K562 (cell line): ENCODE data around the gene LZTR1. TPM values are rescaled to one million over a fixed set of nuclear protein-coding genes. Genes with fewer than 3 reads are reported as not detected.

ENCODE experiments used
- E2F1 ChIP-seq: sonication (generic); formaldehyde crosslinking; IDR thresholded peaks from 2 replicates; pipeline ENCODE4 v1.8.1; 2023; ENCODE audit warnings: mild to moderate bottlenecking, missing genetic modification reagents, moderate library complexity
- FOXA3 ChIP-seq, 2 experiments: fragments of 450-650 bp in 1 of 2; sonication (generic) in 1 of 2; formaldehyde crosslinking; IDR thresholded peaks in 1 of 2; conservative IDR thresholded peaks in 1 of 2; 2 replicates each; pipeline versions ENCODE4 v1.4.0 to v1.8.0; 2020 to 2022; ENCODE audit warnings: mild to moderate bottlenecking in 2 of 2, missing genetic modification reagents in 1 of 2
- FOXP1 ChIP-seq: sonication (generic); formaldehyde crosslinking; IDR thresholded peaks from 2 replicates; pipeline ENCODE4 v1.8.0; 2022; ENCODE audit warnings: mild to moderate bottlenecking, missing genetic modification reagents
- HDAC6 ChIP-seq: IDR thresholded peaks from 2 replicates; pipeline ENCODE4 v1.6.1; 2012; ENCODE audit warnings: low read depth, mild to moderate bottlenecking, control low read depth, inconsistent platforms, low read length, moderate library complexity
- MXI1 ChIP-seq: IDR thresholded peaks from 2 replicates; pipeline ENCODE4 v1.6.1; 2011; ENCODE audit warnings: low read depth, mild to moderate bottlenecking, improper control_type of control experiment, low read length
- PRPF4 ChIP-seq: fragments of 200-400 bp; formaldehyde crosslinking; IDR thresholded peaks from one replicate; pipeline ENCODE4 v1.6.1; 2017; ENCODE audit warnings: low read length, low read depth, mild to moderate bottlenecking; ENCODE audit not compliant: insufficient read depth, poor library complexity, severe bottlenecking
- SIX5 ChIP-seq, 2 experiments: IDR thresholded peaks; 2 replicates each; pipeline ENCODE4 v1.6.1; 2011; ENCODE audit warnings: low read length in 2 of 2, borderline replicate concordance in 1 of 2, low read depth in 1 of 2, mild to moderate bottlenecking in 1 of 2, moderate library complexity in 1 of 2; ENCODE audit not compliant: insufficient read depth in 1 of 2
- THAP12 ChIP-seq: fragments of 250-450 bp; sonication (Bioruptor Pico); IDR thresholded peaks from 2 replicates; pipeline ENCODE4 v1.9.0; 2021; ENCODE audit warnings: mild to moderate bottlenecking, inconsistent platforms
- ZNF134 ChIP-seq: fragments of 250-450 bp; sonication (Bioruptor Pico); conservative IDR thresholded peaks from 2 replicates; pipeline ENCODE4 v1.4.0; 2020
- ZNF695 ChIP-seq: fragments of 450-650 bp; formaldehyde crosslinking; IDR thresholded peaks from 2 replicates; pipeline ENCODE4 v1.4.0; 2020; ENCODE audit warnings: mild to moderate bottlenecking, moderate library complexity
- polyA plus RNA-seq, 8 experiments: library from polyadenylated mRNA; depleted of rRNA in 4 of 8; stranded (reverse) in 5 of 8; unstranded in 3 of 8; fragments of >200 nt; fragmentation: Nextera tagmentation in 2 of 8; fragmentation: Illumina TruSeq in 1 of 8; extraction: Ambion mirVana in 2 of 8; extraction: Trizol in 1 of 8; gene quantifications; 2 replicates each; pipeline versions ENCODE4 v1.2.1 to v1.2.3, GENCODE V29; 2011 to 2014; ENCODE audit warnings: inconsistent platforms in 1 of 8, missing spikeins in 1 of 8
- total RNA-seq, 7 experiments: library from RNA; depleted of rRNA in 6 of 7; stranded (reverse); fragments of >200 nt in 6 of 7; fragmentation: Illumina TruSeq in 2 of 7; extraction: Trizol in 2 of 7; gene quantifications; 2 replicates each; pipeline versions ENCODE4 v1.2.1 to v1.2.3, GENCODE V29; 2011 to 2021; ENCODE audit warnings: low replicate concordance in 1 of 7
- TF ChIP-seq, protein P1 (sequence below): sonication (generic); formaldehyde crosslinking; IDR thresholded peaks from 2 replicates; pipeline ENCODE4 v1.8.0; 2022; ENCODE audit warnings: missing genetic modification reagents, mild to moderate bottlenecking, borderline replicate concordance
- TF ChIP-seq, protein P2 (sequence below), 2 experiments: fragments of 250-450 bp in 1 of 2; fragments of 450-650 bp in 1 of 2; sonication (Bioruptor Pico) in 1 of 2; IDR thresholded peaks; 2 replicates each; pipeline versions ENCODE4 v1.6.1 to v1.8.0; 2016 to 2021; ENCODE audit warnings: mild to moderate bottlenecking in 2 of 2, moderate library complexity in 2 of 2, missing compliant biosample characterization in 1 of 2, missing genetic modification characterization in 1 of 2

The LZTR1 gene
- total and polyA plus RNA-seq, 9 of the 15 experiments (the other 6 are each of a cell fraction or from before 2014, with no cell fraction given): 2.2 to 135 (median 63.0) TPM

- TF ChIP-seq MXI1: no peak
- TF ChIP-seq PRPF4: no peak
- no peak for TF ChIP-seq SIX5 (IDR thresholded peaks at IDR 0.05; ENCODE audit: borderline replicate concordance in 1 of 2, insufficient read depth in 1 of 2, low read depth in 1 of 2, low read length in 2 of 2)
- TF ChIP-seq, protein P1, sequence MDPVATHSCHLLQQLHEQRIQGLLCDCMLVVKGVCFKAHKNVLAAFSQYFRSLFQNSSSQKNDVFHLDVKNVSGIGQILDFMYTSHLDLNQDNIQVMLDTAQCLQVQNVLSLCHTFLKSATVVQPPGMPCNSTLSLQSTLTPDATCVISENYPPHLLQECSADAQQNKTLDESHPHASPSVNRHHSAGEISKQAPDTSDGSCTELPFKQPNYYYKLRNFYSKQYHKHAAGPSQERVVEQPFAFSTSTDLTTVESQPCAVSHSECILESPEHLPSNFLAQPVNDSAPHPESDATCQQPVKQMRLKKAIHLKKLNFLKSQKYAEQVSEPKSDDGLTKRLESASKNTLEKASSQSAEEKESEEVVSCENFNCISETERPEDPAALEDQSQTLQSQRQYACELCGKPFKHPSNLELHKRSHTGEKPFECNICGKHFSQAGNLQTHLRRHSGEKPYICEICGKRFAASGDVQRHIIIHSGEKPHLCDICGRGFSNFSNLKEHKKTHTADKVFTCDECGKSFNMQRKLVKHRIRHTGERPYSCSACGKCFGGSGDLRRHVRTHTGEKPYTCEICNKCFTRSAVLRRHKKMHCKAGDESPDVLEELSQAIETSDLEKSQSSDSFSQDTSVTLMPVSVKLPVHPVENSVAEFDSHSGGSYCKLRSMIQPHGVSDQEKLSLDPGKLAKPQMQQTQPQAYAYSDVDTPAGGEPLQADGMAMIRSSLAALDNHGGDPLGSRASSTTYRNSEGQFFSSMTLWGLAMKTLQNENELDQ (CRISPR knock-in tag): no peak
- peak; percentile 23; the same call in 1 of the 2 replicates for TF ChIP-seq E2F1
- 0 out of 2 replicates have a peak, but pooled peaks have one; percentile 28 for TF ChIP-seq ZNF134 (CRISPR knock-in tag)
- TF ChIP-seq, protein P2, sequence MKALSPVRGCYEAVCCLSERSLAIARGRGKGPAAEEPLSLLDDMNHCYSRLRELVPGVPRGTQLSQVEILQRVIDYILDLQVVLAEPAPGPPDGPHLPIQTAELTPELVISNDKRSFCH (CRISPR knock-in tag; IDR thresholded peaks at IDR 0.05): 0 out of 2 replicates have a peak, but pooled peaks have one; percentile 51
- TF ChIP-seq, protein P2 (tag; IDR thresholded peaks at IDR 0.05): peak; percentile 38; the same call in 1 of the 2 replicates
- 0 out of 2 replicates have a peak, but pooled peaks have one; percentile 45 for TF ChIP-seq HDAC6
- 0 out of 2 replicates have a peak, but pooled peaks have one; percentile 27 for TF ChIP-seq FOXP1
- TF ChIP-seq THAP12 (CRISPR knock-in tag): peak; percentile 17; the same call in 1 of the 2 replicates
- peak in 1 of 2 experiments; percentile 10; a peak in 1 of 4 replicates for TF ChIP-seq FOXA3 (CRISPR knock-in tag; conservative IDR thresholded peaks at IDR 0.05 in 1 of 2, IDR thresholded peaks at IDR 0.05 in 1 of 2)
- TF ChIP-seq ZNF695 (CRISPR knock-in tag): 0 out of 2 replicates have a peak, but pooled peaks have one; percentile 44
Measured at GRCh38 chr22:21042978-21043859, 61.1 kb downstream of the LZTR1 start (continued).
